Measurements from ENCODE around the gene ALPL.

Gene ALPL

DNA sequence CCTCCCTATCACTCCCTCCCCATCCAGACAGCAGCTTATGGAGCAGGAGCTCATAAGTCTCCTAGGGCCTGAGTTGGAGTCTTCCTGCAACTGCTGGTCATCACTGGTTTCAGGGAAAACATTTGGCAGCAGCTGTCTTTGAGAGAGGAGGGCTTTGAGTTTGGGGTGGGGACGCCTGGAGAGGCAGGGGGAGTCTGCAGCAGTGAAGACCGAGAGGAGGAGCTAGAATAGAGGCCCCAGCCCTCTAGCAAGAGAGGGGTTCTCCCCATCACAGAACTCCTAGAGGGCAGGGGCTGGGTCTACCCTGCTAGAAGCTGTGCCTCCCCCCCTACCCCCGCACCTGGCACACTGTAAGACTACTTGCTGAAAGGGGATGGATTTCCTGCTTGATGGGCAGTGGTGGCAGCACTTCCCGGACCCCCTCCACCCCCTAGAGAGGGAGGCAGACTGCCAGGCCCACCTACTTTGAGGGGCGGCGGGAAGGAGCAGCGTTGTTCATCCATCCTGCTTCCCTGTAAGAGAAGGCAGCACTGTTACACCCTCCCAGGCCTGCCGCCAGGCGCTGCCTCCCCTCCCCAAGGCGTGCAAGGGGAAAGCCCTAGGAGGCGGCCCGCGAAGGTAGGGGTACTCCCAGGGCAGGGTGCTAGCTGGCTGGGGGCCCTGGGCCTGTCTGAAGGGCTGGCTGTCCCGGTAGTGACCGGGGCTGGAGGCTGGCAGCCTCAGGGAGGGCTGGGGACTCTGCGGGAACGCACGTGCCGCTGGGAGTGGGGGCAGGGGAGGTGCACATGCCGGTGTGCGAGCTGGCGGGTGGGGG lies 109.5 kb downstream of the ALPL start:
- no peak for TF ChIP-seq CTCF (IDR thresholded peaks at IDR 0.05)

DNA sequence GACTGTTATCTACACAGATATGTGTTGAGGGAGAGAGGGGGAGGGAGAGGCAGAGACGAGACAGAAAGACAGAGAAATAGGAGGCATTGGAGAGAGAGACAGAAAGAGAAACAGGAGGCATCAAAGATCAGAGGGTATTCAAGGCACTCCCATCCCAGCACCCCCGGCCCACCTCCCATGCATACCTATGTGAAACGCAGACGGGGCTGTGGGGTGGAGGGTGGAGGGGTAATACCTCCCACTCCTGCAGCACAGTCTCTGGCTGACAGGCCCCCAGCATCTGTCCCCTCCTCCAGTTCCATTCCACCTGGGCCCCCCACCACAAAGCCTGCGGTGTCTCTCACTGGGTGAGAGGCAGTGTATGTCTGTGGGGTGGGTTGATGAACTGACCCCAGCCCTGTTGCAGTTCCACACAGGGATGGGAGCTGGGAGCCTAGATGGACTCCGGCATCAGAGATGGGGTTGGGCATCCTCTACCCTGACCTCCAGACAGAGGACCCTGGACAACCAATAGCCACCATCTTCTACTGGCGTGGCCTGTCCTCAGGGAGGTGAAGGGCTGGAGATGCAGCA lies 110.2 kb downstream of the ALPL start:
- TF ChIP-seq CTCF (IDR thresholded peaks at IDR 0.05) = no peak

DNA sequence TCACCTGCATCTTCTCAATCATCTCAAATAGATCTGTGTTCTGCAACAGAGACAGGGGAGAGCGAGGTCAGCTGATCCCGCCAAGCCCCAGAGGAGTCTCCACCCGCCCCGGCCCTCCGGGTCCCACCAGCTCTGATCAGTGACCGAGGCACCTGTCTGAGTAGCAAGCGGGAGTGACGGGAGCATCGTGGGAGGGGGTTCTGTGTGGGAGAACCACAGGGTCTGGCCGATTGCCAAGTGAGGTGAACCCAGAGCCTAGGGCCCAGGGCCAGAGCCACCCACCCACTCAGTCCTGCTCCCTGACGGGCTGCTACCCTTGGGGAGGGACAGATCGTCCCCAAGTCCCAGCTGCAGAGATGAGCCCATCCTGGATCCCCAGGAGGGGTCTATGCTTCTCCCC lies 110.8 kb downstream of the ALPL start:
- no peak for TF ChIP-seq CTCF (IDR thresholded peaks at IDR 0.05)

- no peak for TF ChIP-seq CTCF (IDR thresholded peaks at IDR 0.05)
Observed at GRCh38 chr1:21620496-21620895, 111.3 kb downstream of the ALPL start.

DNA sequence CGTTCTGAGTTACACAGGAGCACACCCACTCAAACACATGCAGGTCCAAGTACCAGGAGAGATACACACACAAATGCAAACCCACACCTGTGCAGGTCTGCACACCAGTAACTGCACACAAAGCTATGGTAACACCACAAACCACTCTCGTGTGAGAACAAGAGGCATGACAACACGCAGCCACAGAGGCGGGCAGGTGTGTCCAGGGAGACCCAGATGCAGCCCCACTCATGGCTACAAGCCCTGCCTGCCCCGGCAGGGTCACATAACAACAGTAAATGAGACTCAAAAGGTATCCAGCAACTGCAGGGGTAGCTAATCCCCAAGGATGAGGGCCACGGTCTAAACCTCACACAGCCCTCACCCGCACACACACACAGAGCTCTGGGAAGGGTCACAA lies 111.8 kb downstream of the ALPL start:
- no peak for TF ChIP-seq CTCF (IDR thresholded peaks at IDR 0.05)

DNA sequence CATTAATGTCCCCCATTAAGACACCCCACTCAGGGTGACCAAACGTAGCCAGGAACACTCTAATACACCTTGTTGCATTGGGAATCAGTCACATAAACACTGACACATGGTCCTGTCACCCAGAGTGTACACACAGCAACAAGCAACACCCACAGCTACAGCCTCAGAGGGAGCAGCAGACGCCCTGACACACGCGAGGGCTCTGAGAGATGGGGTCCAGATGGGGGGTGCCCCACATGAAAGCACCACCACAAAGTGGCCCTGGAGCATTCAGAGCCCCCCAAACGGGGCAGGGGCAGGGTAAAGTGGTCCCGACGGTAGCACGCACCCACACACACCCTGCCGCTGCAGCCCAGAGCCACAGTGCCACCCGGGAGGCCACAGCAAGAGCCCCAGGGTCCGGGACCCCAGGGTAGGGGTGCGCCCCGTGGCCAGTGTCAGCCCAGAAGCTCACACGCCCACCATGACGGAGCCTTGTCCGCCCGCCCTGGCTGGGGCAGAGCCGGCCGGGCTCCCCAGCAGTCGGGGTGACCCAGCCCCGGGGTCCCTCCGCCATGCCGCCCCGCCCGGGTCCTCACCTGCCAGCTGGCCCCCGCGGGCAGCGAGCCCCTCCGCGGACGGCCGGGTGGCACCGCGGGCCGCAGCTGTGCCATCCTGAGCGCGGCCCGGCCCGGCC lies 112.7 kb downstream of the ALPL start:
- TF ChIP-seq CTCF (IDR thresholded peaks at IDR 0.05) = no peak

DNA sequence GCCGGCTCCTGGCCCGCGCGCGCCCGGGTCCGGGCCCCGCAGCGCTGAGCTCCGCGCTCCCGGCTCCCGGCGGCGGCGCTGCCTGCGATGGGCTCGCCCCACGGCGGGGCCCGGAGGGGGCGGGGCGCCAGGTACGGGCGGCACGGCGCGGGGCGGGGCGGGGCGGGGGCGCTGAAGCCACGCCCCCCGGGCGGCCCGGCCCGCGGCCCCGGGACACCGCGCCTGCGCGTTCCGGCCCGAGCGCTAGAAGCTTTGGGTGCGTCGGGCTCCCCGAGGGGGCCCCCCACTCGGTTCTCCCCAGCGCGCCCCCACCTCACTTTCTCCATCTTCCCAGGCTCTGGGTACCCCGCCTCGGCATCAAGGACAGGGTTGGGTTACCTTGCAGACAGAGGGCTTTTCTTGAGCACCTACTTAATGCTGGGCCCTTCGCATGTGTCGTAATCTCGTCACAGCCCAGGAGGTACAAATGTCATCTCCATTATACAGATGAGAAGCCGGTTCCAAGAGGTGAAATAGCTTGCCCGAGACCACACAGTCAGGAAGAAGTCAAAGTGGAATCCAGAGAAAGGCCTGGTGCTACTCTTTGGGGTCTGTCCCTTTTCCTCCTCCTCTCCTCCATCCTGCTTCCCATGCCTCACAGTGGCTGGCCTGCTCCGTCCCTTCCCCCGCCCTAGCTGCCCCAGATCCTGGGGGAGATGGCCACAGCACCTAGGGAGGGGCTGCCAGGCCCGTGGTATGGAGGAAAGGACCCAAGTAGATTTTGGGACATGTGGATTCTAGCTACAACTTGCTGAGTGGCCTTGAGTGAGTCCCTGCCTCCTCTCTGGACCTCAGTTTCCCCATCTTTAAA lies 113.5 kb downstream of the ALPL start:
- TF ChIP-seq CTCF (IDR thresholded peaks at IDR 0.05) = no peak

Data from LNCAP (cell line).